Uterus (tissue), 4 donors: ENCODE results near the gene MYO16. TPM values are rescaled to one million over a fixed set of nuclear protein-coding genes. Genes with fewer than 3 reads are reported as not detected.

ENCODE experiments used
- DNase-seq, 2 donors: peaks; one replicate each; pipeline ENCODE4 v3.0.0-alpha.2; 2019 to 2020
- H3K27ac ChIP-seq, 2 donors: fragments of 200-600 bp; sonication (generic); 1 replicate in 1 of 2; 2 replicates in 1 of 2; pipeline ENCODE4 v1.5.1; 2016 to 2018
- H3K27me3 ChIP-seq, 2 donors: fragments of 200-600 bp; sonication (generic); one replicate each; pipeline ENCODE4 v1.5.1; 2018 to 2019; ENCODE audit warnings: control low read depth in 1 of 2
- H3K36me3 ChIP-seq, 2 donors: fragments of 200-600 bp; sonication (generic); one replicate each; pipeline ENCODE4 v1.5.1; 2019; ENCODE audit warnings: control low read depth in 1 of 2
- H3K4me1 ChIP-seq, 2 donors: fragments of 200-600 bp; sonication (generic); one replicate each; pipeline ENCODE4 v1.5.1; 2018 to 2019; ENCODE audit warnings: control low read depth in 1 of 2
- H3K4me3 ChIP-seq, 2 donors: fragments of 200-600 bp; sonication (generic); 1 replicate in 1 of 2; 2 replicates in 1 of 2; pipeline ENCODE4 v1.5.1; 2018 to 2019; ENCODE audit warnings: mild to moderate bottlenecking in 1 of 2
- H3K9me3 ChIP-seq, 2 donors: fragments of 200-600 bp; sonication (generic); one replicate each; pipeline ENCODE4 v1.5.1; 2019; ENCODE audit warnings: control low read depth in 1 of 2
- POLR2A ChIP-seq, 2 donors: fragments of 450-650 bp; IDR thresholded peaks; one replicate each; pipeline ENCODE4 v1.6.1; 2016; ENCODE audit warnings: antibody characterized with exemption in 2 of 2, mild to moderate bottlenecking in 1 of 2, moderate library complexity in 1 of 2
- intact Hi-C: fragments of 100-400 bp; cut with DNase I; formaldehyde crosslinking; loops from one replicate; pipeline ENCODE4 v1.15.1; 2023; ENCODE audit warnings: low total_unique reads
- total RNA-seq, 4 donors: library from RNA; depleted of rRNA in 3 of 4; stranded (reverse); fragments of >200 nt in 3 of 4; gene quantifications; one replicate each; pipeline versions ENCODE4 v1.1.0 to v1.2.4, GENCODE V29; 2014 to 2023
- TF ChIP-seq, protein P1 (sequence below), 4 experiments: fragments of 200-600 bp in 2 of 4; fragments of 450-650 bp in 2 of 4; sonication (generic) in 2 of 4; IDR thresholded peaks; one replicate each; pipeline ENCODE4 v1.5.1; 2016 to 2019; ENCODE audit warnings: antibody characterized with exemption in 4 of 4, mild to moderate bottlenecking in 2 of 4, moderate library complexity in 1 of 4
- donor health status: DM: yes; HTN: yes; CAD: no.

Gene MYO16
- total RNA-seq, 4 donors from 2014 or later: 0.35 to 0.88 TPM; not detected in 2

DNA sequence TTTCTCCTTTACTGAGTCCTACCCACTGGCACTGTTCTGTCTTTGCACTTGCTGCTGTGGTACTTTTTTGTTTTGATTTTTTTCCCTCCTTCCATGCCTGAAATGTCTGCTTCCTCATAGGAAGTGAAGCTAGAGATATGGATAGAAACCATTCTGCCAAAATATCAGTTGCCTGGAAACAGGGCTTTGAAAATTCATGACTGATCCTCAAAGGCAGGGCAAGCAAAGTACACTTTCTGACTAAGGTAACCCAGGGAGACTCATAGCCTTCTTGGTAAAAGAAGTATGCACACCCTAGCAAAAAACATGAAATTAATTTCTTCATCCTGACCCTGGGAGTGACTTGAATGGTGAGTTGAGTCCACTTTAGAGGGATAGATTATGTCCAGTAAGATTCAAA is 329.8 kb downstream of the MYO16 start:
- no peak for DNase-seq
- Histone ChIP-seq H3K9me3 (no peaks in the 10 kb centered on the region), H3K27ac (no peak overlapping the region), H3K27me3 (no peaks in the 10 kb centered on the region), H3K36me3 (no peaks in the 10 kb centered on the region), H3K4me3 (no peak overlapping the region), H3K4me1 (no peaks in the 10 kb centered on the region)
- intact Hi-C loops: no loop called here
- TF ChIP-seq, protein P1, sequence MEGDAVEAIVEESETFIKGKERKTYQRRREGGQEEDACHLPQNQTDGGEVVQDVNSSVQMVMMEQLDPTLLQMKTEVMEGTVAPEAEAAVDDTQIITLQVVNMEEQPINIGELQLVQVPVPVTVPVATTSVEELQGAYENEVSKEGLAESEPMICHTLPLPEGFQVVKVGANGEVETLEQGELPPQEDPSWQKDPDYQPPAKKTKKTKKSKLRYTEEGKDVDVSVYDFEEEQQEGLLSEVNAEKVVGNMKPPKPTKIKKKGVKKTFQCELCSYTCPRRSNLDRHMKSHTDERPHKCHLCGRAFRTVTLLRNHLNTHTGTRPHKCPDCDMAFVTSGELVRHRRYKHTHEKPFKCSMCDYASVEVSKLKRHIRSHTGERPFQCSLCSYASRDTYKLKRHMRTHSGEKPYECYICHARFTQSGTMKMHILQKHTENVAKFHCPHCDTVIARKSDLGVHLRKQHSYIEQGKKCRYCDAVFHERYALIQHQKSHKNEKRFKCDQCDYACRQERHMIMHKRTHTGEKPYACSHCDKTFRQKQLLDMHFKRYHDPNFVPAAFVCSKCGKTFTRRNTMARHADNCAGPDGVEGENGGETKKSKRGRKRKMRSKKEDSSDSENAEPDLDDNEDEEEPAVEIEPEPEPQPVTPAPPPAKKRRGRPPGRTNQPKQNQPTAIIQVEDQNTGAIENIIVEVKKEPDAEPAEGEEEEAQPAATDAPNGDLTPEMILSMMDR (IDR thresholded peaks at IDR 0.05): no peak
- TF ChIP-seq POLR2A (IDR thresholded peaks at IDR 0.05): no peak

DNA sequence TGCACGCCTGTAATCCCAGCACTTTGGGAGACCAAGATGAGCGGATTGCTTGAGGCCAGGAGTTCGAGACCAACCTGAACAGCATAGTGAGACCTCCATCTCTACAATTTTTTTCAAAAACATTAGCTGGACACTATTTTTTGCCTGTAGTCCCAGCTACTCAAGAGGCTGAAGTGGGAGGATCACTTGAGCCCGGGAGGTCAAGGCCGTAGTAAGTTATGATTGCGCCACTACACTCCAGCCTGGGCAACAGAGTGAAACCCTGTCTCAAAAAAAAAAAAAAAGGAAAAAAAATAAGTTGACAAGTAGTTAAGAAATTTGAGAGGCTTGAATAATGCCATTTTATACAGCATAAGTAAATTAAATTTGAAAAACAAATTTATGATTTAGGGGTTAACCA is 330.6 kb downstream of the MYO16 start:
- intact Hi-C loops: no loop called here
- no peaks in the 10 kb centered on the region for H3K4me1 ChIP-seq
- H3K36me3 ChIP-seq: no peaks in the 10 kb centered on the region
- no peaks in the 10 kb centered on the region for H3K27me3 ChIP-seq
- H3K4me3 ChIP-seq: no peak overlapping the region
- no peak overlapping the region for H3K27ac ChIP-seq
- no peak for TF ChIP-seq POLR2A (IDR thresholded peaks at IDR 0.05)
- TF ChIP-seq, protein P1 (IDR thresholded peaks at IDR 0.05): no peak
- no peaks in the 10 kb centered on the region for H3K9me3 ChIP-seq
- DNase-seq: no peak

DNA sequence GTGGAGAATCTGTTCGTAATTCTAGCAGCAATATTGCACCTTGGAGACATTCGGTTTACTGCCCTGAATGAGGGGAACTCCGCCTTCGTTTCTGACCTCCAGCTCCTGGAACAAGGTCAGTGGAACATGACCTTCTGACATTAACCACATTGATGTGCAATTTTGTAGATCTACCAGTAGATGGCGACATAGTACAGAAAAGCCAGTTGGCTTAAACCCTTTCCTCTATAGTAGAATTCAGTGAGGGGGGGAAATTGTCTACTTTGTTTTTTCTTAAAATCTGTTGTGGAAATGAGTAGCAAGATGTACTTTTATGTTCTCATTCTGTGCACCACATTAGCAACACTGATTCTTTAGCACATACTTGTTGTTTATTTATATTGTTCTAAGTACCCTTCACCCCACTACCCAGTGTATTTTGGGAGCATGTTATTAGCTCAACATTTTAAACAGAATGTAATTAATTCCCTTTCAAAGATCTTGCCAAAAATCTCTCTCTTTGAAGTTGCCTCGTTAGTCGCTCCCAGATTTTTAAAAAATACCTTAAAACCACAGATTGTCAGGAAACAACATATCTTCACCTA is 332.2 kb downstream of the MYO16 start:
- no peak for TF ChIP-seq POLR2A (IDR thresholded peaks at IDR 0.05)
- TF ChIP-seq, protein P1 (IDR thresholded peaks at IDR 0.05): peak; percentile 65 to 82 (median 77)
- no peak overlapping the region for H3K27ac ChIP-seq
- DNase-seq: no peak

DNA sequence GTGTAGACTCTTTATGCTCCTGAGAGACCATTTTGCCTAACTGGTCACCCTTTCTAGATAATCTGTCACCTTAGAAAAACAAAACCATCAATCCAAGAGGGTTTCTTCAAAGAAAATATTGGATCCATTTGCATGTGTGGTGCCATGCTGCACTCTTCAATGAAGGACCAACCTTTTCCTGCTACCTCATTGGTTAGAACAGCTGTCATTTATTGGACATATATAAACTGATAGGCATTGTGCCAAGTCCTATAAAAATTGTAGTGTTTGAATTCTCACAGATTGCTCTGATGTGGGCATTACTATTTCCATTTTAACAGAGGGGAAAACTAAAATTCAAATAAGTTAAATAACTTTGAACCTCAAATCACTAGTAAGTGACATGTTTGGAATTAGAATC is 333.2 kb downstream of the MYO16 start:
- no peaks in the 10 kb centered on the region for H3K4me1 ChIP-seq
- H3K27me3 ChIP-seq: no peaks in the 10 kb centered on the region
- H3K9me3 ChIP-seq: no peaks in the 10 kb centered on the region
- intact Hi-C loops: no loop called here
- no peak overlapping the region for H3K4me3 ChIP-seq
- no peak for TF ChIP-seq POLR2A (IDR thresholded peaks at IDR 0.05)
- TF ChIP-seq, protein P1 (IDR thresholded peaks at IDR 0.05): no peak
- DNase-seq: no peak
- H3K27ac ChIP-seq: no peak overlapping the region
- no peaks in the 10 kb centered on the region for H3K36me3 ChIP-seq

More for the DNA sequence above, 332.2 kb downstream of the MYO16 start:
- no peaks in the 10 kb centered on the region for H3K9me3 ChIP-seq
- intact Hi-C loops: no loop called here
- H3K36me3 ChIP-seq: no peaks in the 10 kb centered on the region
- H3K4me3 ChIP-seq: no peak overlapping the region
- no peaks in the 10 kb centered on the region for H3K27me3 ChIP-seq
- H3K4me1 ChIP-seq: no peaks in the 10 kb centered on the region

DNA sequence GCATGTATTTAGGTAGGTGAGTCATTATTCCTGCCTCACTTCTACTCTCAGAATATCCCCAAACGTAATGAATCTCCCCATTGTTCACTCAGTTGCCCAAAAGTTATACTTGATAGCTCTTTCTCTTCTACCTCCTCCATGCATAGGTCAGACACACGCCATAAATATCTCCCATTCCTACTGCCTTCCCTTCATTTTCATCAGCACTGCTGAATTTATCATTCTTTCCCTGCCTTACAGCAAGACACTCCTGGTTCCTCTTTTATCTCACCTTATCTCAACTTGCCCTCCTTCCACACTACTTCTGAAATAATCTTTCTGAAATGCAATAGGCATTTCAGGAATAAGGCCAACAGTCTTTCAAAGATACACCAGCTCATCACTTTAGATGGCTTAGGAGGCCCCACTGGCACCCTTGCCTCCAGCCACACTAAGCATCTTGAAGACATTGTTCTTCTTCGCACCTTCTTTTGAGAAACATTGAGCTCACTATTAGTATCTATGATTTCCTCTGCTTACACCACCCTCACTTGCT is 333.9 kb downstream of the MYO16 start:
- Histone ChIP-seq H3K4me1 (no peaks in the 10 kb centered on the region), H3K27ac (no peak overlapping the region), H3K4me3 (no peak overlapping the region), H3K27me3 (no peaks in the 10 kb centered on the region), H3K9me3 (no peaks in the 10 kb centered on the region), H3K36me3 (no peaks in the 10 kb centered on the region)
- TF ChIP-seq, protein P1 (IDR thresholded peaks at IDR 0.05): no peak
- TF ChIP-seq POLR2A (IDR thresholded peaks at IDR 0.05): no peak
- intact Hi-C loops: no loop called here
- DNase-seq: no peak
